Measurements from ENCODE around the gene LDAH.

- TF ChIP-seq CTCF (IDR thresholded peaks at IDR 0.05; ENCODE audit: borderline replicate concordance, extremely low read depth, low read length, poor library complexity, severe bottlenecking) = no peak
- TF ChIP-seq EZH2 (IDR thresholded peaks at IDR 0.05; ENCODE audit: borderline replicate concordance, low read depth, low read length, severe bottlenecking) = no peak
Observed at GRCh38 chr2:20664071-20664390, 158.9 kb downstream of the LDAH start.

Data from DND-41 (cell line).